GM12801 (cell line): Measurements from ENCODE around the gene ABCC9.

Experiments used
- CTCF ChIP-seq: IDR thresholded peaks from one replicate; pipeline ENCODE4 v1.5.1; 2011; ENCODE audit warnings: control low read depth; ENCODE audit not compliant: insufficient read length; ENCODE audit errors: extremely low read depth

ABCC9 gene

GRCh38 chr12:21940549-21941505 is at the start of gene ABCC9:
ABCC9 (minus strand) TSS chr12:21941426; CDS start chr12:21936674, 4,752 bp downstream.
- no peak for TF ChIP-seq CTCF

GRCh38 chr12:21989819-21990412 is 48.7 kb upstream of the ABCC9 start:
- TF ChIP-seq CTCF, result no peak

GRCh38 chr12:21988619-21989018 is 47.4 kb upstream of the ABCC9 start:
- TF ChIP-seq CTCF, result no peak

- no peak for TF ChIP-seq CTCF
Observed at GRCh38 chr12:21987755-21988154, 46.5 kb upstream of the ABCC9 start.

GRCh38 chr12:21985155-21985554 is 43.9 kb upstream of the ABCC9 start:
- no peak for TF ChIP-seq CTCF

GRCh38 chr12:21984375-21984774 is 43.1 kb upstream of the ABCC9 start:
- no peak for TF ChIP-seq CTCF

- no peak for TF ChIP-seq CTCF
Observed at GRCh38 chr12:21983095-21983494, 41.9 kb upstream of the ABCC9 start.
